NCI-H446 (cell line): ENCODE results near the gene MICU1.
"Not testable (repeated sequence)": the region's sequence is repeated elsewhere in the genome, so short reads cannot be mapped to it uniquely, and the experiment has no call there.

Experiments used
- DNase-seq, 2 experiments: peaks; one replicate each; lab custom pipeline; 2025; lab: John Stamatoyannopoulos, UW

The MICU1 gene

DNA sequence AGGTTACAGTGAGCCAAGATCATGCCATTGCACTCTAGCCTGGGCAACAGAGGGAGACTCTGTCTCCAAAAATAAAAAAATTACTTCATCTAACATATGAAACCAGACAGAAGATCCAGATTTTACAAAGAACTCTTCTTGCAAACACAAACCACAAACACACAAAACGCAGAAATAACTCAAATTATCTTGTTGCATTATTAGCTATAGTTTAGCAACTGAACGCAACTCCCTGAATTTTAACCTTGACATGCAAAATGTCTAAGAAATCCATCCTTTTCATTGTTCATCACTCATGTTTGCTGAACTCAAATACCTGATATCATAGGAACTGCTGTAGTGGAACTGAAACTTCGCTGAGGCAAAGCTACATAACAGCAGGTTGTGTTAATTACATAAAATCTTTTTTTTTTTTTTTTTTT lies 64.1 kb downstream of the MICU1 start:
- DNase-seq = no peak

GRCh38 chr10:72557362-72557761 lies 68.5 kb downstream of the MICU1 start:
- no peak for DNase-seq

- no peak for DNase-seq
Observed at GRCh38 chr10:72552857-72553256, 73.0 kb downstream of the MICU1 start.

GRCh38 chr10:72550239-72550638 lies 75.6 kb downstream of the MICU1 start:
- DNase-seq = no peak

DNA sequence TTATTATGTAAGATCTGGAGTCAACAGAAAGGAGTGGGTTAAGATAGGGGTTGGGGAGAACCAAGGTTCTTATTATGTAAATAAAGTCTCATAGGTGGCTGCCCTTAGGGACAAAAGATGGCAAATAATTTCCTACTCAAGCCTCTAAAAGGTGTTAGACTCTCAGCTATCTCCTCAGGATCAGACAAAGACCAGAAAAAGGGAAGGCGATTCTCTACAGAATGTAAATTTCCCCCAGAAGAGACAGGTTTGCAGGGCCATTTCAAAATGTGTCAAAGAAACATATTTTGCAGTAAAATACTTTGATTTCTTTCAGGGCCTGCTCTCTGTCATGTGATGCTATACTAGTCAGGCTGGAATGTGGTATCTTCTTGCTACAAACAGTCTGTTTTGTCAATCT lies 80.3 kb downstream of the MICU1 start:
- DNase-seq = no peak

DNA sequence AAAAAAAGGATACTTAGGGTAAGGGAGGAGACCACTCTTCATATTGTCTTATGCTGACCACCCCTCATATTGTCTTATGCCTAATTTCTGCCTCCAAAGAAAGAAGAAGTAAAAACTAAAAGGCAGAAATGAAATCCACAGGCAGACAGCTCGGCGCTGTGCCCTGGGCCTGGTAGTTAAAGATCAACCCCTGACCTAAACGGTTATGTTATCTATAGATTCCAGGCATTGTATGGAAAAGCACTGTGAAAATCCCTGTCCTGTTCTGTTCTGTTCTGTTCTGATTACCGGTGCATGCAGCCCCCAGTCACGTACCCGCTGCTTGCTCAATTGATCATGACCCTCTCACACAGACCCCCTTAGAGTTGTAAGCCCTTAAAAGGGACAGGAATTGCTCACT lies 82.0 kb downstream of the MICU1 start:
- DNase-seq = not testable (repeated sequence)

DNA sequence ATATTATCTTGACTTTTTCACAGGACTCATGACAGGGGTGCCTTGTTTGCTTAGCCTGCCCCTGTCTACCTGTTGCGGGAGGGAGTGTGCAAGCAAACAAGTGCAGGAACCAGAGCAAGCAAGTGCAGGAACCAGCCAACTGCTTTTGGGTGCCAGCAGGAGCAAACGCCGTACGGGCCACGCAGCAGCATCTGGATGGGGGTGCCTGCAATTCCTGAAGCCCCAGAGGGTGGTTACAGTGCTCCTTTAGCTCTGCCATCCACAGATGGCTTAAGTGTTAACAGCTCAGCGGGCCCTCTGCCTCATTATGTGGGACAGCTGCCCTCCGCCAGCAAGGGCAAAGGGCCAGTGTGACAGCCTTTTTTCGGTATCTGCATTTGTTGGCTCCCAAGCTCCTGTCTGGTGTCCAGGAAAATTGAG lies 83.5 kb downstream of the MICU1 start:
- DNase-seq = peak in 1 of 2 experiments; percentile 46

- no peak for DNase-seq
Observed at GRCh38 chr10:72541337-72541736, 84.5 kb downstream of the MICU1 start.

DNA sequence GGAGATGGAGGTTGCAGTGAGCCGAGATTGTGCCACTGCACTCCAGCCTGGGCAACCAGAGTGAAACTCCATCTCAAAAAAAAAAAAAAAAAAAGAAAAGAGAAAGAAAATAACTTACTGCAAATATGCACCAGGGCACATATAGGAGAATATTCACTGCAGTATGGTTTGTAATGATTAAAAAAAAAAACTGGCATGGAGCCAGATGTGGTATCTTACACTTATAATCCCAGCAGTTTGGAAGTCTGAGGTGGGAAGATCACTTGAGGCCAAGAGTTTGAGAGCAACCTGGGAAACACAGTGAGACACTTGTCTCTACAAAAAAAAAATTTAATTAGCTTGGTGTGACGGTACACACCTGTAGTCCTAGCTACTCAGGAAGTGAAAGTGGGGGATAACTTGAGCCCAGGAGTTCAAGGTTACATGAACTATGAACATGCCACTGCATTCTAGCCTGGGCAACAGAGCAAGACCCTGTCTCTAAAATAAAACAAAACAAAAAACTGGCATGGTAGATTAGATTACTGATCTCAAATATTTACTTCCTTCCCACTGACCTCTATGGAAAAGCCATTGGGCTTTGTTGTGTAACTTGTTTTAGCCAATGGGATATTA lies 85.6 kb downstream of the MICU1 start:
- no peak for DNase-seq

GRCh38 chr10:72539137-72539536 lies 86.7 kb downstream of the MICU1 start:
- DNase-seq = no peak

DNA sequence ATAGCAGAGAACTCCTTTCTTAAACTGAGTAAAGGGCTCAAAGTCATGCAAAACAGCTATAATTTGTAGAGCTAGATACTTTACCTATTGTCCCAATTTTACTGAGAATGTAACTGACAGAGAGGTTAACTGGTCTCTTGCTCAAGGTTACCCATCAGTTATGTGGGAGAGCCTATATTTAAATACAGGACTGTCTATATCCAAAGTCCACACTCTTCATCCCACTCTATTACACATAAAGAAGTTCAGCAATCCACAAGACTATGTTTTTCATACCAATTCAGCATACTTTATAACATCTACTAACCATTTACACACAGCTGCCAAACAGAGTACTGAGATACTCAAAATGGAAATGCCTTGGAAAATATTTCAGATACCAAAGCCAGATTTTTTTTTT lies 100.2 kb downstream of the MICU1 start:
- DNase-seq = no peak

DNA sequence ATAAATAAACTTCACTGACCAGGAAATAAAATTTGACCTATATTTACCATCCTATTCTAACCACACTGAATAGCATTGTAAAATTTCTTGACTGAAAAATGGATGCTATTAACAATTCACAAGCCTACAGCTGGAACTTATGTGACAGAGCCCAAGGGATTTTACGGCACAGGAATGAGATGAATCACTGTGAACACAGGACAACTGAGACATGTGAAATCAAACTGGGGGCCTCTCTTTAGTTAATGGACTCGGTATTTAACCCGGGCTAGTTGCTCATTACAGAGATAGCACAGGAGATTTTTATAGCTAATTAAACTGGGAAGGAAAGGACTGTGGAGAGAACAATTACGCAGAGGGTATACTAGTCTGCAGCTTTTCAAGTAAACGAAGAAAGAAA lies 100.6 kb downstream of the MICU1 start:
- DNase-seq = no peak

- DNase-seq = no peak
Observed at GRCh38 chr10:72524489-72524888, 101.4 kb downstream of the MICU1 start.

GRCh38 chr10:72523932-72524396 lies 101.9 kb downstream of the MICU1 start:
- DNase-seq = no peak

GRCh38 chr10:72523062-72523461 lies 102.8 kb downstream of the MICU1 start:
- DNase-seq = no peak

- no peak for DNase-seq
Observed at GRCh38 chr10:72517244-72517643, 108.6 kb downstream of the MICU1 start.

GRCh38 chr10:72515455-72515854 lies 110.4 kb downstream of the MICU1 start:
- no peak for DNase-seq

DNA sequence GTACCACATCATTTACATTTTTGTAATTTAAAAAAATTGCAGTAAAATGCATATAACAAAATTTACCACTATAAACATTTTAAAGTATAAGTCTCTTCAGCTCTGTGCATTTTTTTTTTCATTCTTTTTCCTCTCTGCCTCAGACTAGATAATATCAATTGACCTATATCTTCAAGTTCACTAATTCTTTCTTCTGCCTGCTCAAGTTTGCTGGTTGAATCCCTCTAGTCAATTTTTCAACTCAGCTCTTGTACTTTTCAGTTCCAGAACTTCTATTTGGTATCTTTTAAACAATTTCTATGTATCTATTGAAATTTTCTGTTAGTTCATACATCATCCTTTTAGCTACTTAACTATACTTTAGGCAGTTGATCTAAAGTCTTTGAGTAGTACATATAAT lies 112.0 kb downstream of the MICU1 start:
- DNase-seq = no peak

DNA sequence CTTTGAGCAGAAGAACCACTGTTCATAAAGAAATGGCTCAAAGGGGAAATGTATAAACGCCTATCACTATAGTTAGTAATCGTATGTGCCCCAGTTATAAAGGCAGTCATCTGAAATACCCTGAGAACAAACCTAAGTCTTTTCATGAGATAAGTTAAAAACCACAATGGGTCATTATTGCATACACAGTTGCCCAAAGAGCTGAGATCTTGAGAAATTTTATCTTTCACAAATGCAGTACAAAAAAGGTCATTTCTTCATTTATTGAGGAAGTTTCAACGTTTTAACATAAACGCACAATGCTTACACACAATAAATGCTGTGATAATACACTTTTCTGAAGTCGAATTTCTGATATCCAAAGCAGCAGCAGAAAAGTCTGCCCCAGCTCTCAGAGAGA lies 114.4 kb downstream of the MICU1 start:
- no peak for DNase-seq

DNA sequence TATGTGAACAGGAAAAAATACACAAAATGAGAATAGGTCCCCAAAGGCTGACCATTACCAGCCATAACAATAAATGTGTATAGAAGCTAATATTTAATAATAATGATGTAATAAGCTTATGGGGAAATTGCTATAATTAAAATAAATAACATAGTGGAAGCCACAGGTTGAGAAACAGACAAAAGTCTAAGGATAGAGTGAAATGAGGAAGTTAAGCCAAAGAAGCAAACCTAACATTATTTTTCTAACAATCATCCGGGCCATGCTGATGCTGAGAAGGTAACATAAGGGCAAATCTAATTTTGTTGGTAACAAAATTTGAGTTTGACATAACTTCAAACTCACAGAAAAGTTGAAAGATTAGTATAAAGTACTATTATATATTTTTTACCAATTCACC lies 115.9 kb downstream of the MICU1 start:
- DNase-seq = no peak

DNA sequence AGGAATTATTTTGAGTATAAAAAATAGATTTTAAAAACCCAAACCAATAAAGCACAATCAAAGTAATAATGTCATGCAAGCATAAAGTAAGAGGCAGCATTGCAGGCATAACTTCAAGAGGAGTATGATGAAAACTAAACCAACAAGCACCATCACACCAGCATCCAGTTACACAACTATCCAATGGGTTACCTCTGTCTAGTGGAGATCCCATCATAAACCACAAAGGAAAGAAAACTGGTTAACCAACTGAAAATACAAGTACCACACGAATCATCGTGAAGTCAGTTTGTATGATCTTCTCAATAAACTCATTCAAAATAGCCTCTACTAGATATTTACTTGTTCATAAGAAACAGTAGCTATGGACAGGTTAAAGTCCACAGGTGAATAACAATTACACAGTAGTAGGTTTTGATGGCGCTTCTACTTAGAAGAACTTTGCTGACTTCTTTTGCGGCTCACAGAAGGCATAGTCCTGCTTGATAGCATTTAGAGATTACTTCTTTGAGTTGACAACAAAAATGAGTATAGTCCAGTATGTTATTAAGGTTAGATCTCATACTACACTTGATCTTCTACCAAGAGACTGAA lies 116.6 kb downstream of the MICU1 start:
- DNase-seq = no peak

- DNase-seq = no peak
Observed at GRCh38 chr10:72508033-72508432, 117.8 kb downstream of the MICU1 start.

DNA sequence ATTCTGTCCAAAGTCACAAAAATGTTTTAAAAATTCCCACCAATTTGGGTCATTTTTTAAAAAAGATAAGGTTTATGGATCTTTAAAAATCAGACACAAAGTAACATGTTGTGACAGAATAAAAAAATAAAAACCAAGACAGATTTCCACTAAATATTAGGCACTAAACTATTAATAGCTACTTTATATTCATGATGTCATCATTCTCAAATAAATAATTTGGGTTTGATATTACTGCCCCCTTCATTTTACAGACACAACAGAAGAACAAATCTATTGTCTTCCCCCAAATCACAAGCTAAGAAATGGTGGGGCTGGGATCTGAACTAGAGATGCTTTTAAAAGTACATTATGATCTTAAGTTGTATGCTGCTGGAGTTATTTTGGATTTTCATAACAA lies 119.4 kb downstream of the MICU1 start:
- no peak for DNase-seq

DNA sequence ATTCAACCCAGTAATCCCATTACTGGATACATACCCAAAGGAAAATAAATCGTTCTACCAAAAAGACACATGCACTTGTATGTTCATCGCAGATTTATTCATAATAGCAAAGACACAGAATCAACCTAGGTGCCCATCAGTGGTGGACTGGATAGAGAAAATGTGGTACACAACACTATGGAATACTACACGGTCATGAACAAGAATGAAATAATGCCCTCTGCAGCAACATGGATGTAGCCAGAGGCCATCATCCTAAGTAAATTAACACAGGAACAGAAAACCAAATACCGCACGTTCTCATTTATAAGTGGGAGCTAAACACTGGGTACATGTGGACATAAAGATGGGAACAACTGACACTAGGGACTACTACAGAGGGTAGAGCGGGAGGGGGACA lies 120.4 kb downstream of the MICU1 start:
- no peak for DNase-seq
